Measurements from ENCODE around the gene GREM1.

DNA sequence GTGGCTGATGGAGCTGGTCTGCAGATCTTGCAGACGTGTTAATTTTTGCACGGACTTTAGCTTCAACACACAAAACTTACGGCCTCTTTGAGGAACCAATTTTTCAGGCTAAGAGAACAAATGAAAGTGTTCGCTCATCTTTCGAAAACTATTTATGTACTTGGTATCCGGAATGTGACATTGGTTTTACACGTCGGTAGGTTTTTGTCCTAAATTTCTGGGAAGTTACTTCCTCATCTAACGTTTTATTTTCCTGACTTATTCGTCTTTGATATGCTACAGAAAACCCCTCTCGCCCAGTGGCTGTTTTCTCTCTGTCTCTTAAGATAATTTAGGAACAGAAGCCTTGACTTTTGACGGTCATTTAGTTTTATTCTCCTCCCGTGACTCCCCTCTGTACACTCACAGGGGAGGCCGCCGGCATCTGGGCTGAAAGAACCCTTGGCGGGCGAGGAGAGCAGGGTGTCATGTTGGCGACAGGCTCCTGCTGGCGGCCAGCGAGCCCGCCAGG lies 834 bp upstream of the GREM1 start:
- TF ChIP-seq, protein P1, sequence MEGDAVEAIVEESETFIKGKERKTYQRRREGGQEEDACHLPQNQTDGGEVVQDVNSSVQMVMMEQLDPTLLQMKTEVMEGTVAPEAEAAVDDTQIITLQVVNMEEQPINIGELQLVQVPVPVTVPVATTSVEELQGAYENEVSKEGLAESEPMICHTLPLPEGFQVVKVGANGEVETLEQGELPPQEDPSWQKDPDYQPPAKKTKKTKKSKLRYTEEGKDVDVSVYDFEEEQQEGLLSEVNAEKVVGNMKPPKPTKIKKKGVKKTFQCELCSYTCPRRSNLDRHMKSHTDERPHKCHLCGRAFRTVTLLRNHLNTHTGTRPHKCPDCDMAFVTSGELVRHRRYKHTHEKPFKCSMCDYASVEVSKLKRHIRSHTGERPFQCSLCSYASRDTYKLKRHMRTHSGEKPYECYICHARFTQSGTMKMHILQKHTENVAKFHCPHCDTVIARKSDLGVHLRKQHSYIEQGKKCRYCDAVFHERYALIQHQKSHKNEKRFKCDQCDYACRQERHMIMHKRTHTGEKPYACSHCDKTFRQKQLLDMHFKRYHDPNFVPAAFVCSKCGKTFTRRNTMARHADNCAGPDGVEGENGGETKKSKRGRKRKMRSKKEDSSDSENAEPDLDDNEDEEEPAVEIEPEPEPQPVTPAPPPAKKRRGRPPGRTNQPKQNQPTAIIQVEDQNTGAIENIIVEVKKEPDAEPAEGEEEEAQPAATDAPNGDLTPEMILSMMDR (conservative IDR thresholded peaks at IDR 0.05; ENCODE audit: low read length) = no peak
- TF ChIP-seq EZH2phosphoT487 (IDR thresholded peaks at IDR 0.05; ENCODE audit: borderline replicate concordance) = no peak

Measured in Loucy (cell line).